Renal cortex interstitium (tissue), 11 donors: Measurements from ENCODE around the gene YDJC. TPM values are rescaled to one million over a fixed set of nuclear protein-coding genes. Genes with fewer than 3 reads are reported as not detected.
"Not testable (repeated sequence)": the region's sequence is repeated elsewhere in the genome, so short reads cannot be mapped to it uniquely, and the experiment has no call there.

ENCODE experiments used
- DNase-seq, 11 donors: peaks; one replicate each; pipeline ENCODE4 v3.0.0-alpha.2; 2013; ENCODE audit warnings: low read depth in 9 of 11, low spot score in 4 of 11; ENCODE audit errors: extremely low read depth in 1 of 11
- polyA plus RNA-seq, 3 donors: library from polyadenylated mRNA; unstranded; fragments of 120-200 nt; gene quantifications; one replicate each; pipeline ENCODE4 v1.2.1, GENCODE V29; 2013; ENCODE audit not compliant: insufficient read length in 3 of 3

YDJC gene
- polyA plus RNA-seq, 3 donors: 10.1 to 16.4 (median 15.9) TPM

DNA sequence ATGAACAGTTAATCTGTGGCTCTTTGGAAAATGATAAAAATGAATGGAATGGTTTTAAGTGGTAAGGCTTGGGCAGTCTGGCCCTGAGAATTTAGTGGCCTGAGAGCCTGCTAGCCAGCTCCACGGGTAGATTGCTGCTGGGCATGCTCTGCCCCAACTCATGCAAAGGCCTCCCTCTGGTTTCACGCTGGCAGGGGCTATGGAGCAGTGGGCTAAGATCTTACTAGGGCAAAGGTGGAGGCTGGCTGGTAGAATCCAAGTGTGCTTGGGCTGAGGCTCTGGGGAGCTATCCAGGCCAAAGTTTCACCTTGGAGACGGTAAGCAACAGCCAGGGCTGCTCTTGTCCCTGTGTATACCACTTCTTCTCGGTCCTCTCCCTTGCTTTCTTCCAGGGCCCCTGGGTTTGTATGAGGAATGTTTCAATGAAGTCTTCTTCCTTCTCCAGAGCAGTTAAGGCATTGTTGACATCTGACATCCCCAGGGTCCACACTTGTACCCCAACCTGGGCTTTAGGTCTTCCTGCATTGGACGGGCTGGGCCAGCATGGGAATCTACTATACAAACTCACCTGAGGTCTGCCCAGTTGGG, 34.9 kb downstream of the YDJC start:
- no peak for DNase-seq

- DNase-seq: no peak
These were observed 36.2 kb downstream of the YDJC start for GRCh38 chr22:21593406-21594232.

DNA sequence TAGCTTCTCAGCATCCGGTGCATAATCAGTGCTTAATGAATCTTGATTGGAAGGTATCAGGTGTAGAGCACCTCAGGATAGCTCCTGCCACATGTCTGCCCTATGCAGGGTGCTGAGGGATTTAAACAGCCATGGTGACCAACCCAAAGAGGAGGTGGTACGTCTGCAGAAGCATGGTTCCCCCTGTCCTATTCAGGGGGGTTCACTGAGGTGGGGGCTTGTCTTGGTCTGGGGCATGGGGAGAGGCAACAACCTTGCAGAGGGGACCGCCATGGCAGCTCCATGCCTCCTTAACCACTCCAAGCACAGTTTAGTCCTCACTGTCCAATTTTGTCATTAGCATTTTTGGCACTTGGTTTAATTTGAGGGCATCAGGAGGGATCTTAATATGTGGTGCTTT, 37.4 kb downstream of the YDJC start:
- no peak for DNase-seq

GRCh38 chr22:21591695-21592094, 38.1 kb downstream of the YDJC start:
- DNase-seq: no peak

DNA sequence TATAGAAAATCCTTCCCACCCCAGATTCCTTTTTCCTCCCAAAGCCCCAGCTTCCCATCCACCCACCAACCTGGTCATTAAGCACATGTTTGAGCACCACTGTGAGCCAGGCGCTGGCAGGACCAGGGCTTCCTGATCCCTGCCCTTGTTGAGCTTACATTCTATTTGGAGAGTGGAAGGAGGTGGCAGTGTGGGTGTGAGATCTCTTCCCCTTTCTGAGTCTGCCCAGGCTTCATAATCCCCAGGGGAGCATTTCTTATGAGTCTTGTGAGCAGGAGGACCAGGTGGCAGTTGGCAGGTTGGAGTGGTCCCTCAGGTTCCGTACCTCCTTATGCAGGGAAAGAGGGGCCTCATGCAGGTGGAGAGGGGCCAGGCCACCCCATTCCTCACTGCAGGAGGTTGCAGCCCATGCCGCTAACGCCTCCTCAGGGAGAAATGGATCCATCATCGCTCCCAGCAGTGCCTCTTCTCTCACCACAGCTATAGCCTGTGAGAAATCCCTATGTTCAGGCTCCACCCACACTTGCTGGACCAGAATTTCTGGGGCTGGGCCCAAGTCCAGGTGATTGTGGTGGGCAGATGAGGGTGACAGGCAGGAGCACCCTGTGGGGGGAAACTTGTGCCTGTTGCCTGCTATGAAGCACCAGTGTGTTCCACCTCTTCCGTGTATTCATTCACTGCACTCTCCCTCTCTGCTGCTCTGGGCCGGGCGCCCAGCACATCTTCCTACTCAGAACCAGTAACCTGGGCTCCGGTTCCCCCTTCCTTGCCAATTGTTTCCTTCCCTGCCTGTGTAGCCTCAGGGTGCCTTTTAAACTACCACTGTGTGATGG, 38.8 kb downstream of the YDJC start:
- DNase-seq: no peak

- DNase-seq: no peak
These were observed 40.4 kb downstream of the YDJC start for GRCh38 chr22:21589396-21589795.

- DNase-seq: no peak
These were observed 41.8 kb downstream of the YDJC start for GRCh38 chr22:21587803-21588611.

- DNase-seq: no peak
These were observed 44.4 kb downstream of the YDJC start for GRCh38 chr22:21585389-21585788.

DNA sequence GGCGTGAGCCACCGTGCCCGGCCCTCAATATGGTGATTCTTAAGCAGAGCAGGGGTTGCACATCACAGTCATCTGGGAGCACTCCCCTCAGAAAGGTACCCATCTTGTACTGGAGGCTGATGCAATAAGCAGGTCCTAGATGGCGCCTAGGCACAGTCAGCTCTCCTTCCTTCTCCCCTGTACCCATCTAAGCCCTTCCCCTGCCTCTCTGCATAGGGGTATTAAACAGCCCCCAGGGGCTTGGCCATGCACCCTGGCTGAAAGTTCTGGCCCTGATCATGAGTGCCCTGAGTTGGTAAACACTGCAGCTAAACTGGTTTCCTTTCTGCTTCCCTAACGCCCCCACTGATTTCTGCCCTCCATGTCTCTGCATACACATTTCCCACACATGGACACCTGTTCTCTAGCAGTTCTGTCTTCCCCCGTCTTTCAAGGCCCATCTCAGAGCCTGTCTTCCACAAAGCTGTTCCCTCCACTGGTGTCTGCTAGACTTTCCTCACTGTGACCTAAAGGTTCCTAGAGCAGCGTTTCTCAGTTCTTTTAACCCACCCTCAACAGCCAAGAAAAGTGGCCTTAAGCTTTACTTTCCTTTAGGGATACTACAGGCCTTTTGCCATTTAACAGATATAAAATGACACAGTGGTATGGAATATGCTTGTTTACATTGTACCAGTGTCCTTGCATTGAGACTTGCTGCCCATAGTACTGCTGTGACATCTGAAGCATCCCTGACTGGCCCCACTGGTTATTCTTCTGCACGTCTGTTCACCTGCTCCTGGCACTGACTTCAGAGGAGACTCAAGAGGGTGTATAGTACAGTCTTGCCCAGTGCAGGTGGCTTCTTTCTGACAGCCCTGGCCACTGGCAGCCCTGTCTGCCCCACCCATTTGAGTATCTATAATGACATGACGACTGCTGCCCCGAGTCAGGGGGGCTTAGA, 46.8 kb downstream of the YDJC start:
- DNase-seq: no peak

DNA sequence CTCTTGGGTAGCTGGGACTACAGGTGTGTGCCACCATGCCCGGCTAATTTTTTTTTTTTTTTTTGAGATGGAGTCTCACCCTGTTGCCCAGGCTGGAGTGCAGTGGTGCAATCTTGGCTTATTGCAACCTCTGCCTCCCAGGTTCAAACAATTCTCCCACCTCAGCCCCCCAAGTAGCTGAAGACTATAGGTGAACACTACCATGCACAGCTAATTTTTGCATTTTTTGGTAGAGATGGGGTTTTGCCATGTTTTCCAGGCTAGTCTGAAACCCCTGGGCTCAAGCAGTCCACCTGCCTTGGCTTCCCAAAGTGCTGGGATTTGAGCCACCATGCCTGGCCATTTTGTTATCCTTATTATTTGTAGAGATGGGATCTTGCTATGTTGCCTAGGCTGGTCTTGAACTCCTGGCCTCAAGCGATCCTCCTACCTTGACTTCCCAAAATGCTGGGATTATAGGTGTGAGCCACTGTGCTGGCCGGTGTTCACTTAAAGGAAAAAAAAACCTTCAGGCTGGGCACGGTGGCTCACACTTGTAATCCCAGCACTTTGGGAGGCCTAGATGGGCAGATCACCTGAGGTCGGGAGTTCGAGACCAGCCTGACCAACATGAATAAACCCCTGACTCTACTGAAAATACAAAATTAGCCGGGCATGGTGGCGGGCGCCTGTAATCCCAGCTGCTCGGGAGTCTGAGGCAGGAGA, 48.7 kb downstream of the YDJC start:
- DNase-seq: not testable (repeated sequence)

GRCh38 chr22:21580623-21581007, 49.2 kb downstream of the YDJC start:
- DNase-seq: not testable (repeated sequence)

- DNase-seq: no peak
These were observed 50.4 kb downstream of the YDJC start for GRCh38 chr22:21579474-21579851.

Other genes starting within 250 kb of the YDJC start
- gene RIMBP3B, start 246.3 kb downstream of the YDJC start, polyA plus RNA-seq: not detected
- 10 to 100 TPM in 2 of 3 donors, 1 to 10 TPM in 1; 9.1 to 11.8 (median 10.3) TPM for gene HIC2, start 212.7 kb downstream of the YDJC start, polyA plus RNA-seq
- 1 to 10 TPM; 1.2 to 2.7 (median 1.4) TPM for gene TMEM191C, start 162.6 kb downstream of the YDJC start, polyA plus RNA-seq
- under 1 TPM; 0.19 to 0.52 (median 0.30) TPM for gene RIMBP3C, start 78.6 kb downstream of the YDJC start, polyA plus RNA-seq
- 10 to 100 TPM; 51.4 to 56.3 (median 55.9) TPM for gene UBE2L3, start 62.3 kb downstream of the YDJC start, polyA plus RNA-seq
- 1 to 10 TPM in 1 of 3 donors, under 1 TPM in 2; 0.25 to 1.1 (median 0.69) TPM for gene CCDC116, start 2.7 kb upstream of the YDJC start, polyA plus RNA-seq
- gene SDF2L1, start 12.3 kb upstream of the YDJC start, polyA plus RNA-seq: 10 to 100 TPM; 12.8 to 25.3 (median 23.5) TPM
- 10 to 100 TPM; 34.9 to 48.8 (median 41.5) TPM for gene PPIL2, start 36.0 kb upstream of the YDJC start, polyA plus RNA-seq
- gene YPEL1, start 105.8 kb upstream of the YDJC start, polyA plus RNA-seq: 10 to 100 TPM; 15.1 to 16.5 (median 16.3) TPM
- gene MAPK1, start 237.6 kb upstream of the YDJC start, polyA plus RNA-seq: 100 to 1,000 TPM; 121 to 140 (median 128) TPM